HepG2 (cell line): ENCODE data around the gene MYH9. TPM values are rescaled to one million over a fixed set of nuclear protein-coding genes. Genes with fewer than 3 reads are reported as not detected.
A peak's percentile ranks its signal among the peaks of the same experiment; 100 is the strongest.

Experiments used
- AKAP8 ChIP-seq: sonication (generic); formaldehyde crosslinking; IDR thresholded peaks from 2 replicates; pipeline ENCODE4 v1.5.1; 2020; ENCODE audit warnings: mild to moderate bottlenecking, missing genetic modification reagents
- CSRNP2 ChIP-seq: sonication (generic); formaldehyde crosslinking; conservative IDR thresholded peaks from 2 replicates; pipeline ENCODE4 v1.8.0; 2022; ENCODE audit warnings: low read depth, missing genetic modification reagents
- EHMT2 ChIP-seq: fragments of 200-600 bp; sonication (generic); IDR thresholded peaks from 2 replicates; pipeline ENCODE4 v1.7.0; 2017; ENCODE audit warnings: antibody characterized with exemption, low read depth, low read length, borderline replicate concordance
- GLMP ChIP-seq: sonication (generic); formaldehyde crosslinking; IDR thresholded peaks from 2 replicates; pipeline ENCODE4 v1.9.0; 2021; ENCODE audit warnings: missing genetic modification reagents, mild to moderate bottlenecking, borderline replicate concordance
- HINFP ChIP-seq: sonication (generic); formaldehyde crosslinking; IDR thresholded peaks from 2 replicates; pipeline ENCODE4 v1.4.0; 2020; ENCODE audit warnings: low read depth, mild to moderate bottlenecking, missing genetic modification reagents
- MTF2 ChIP-seq: sonication (generic); formaldehyde crosslinking; IDR thresholded peaks from 2 replicates; pipeline ENCODE4 v1.5.0; 2020; ENCODE audit warnings: missing genetic modification reagents, borderline replicate concordance
- NFIB ChIP-seq: sonication (generic); formaldehyde crosslinking; IDR thresholded peaks from 2 replicates; pipeline ENCODE4 v1.9.0; 2021; ENCODE audit warnings: missing genetic modification reagents, mild to moderate bottlenecking, borderline replicate concordance
- SAFB2 ChIP-seq: sonication (generic); formaldehyde crosslinking; IDR thresholded peaks from 2 replicates; pipeline ENCODE4 v1.5.1; 2020; ENCODE audit warnings: missing genetic modification reagents, low read depth, mild to moderate bottlenecking, borderline replicate concordance
- SAP130 ChIP-seq: IDR thresholded peaks from 2 replicates; pipeline ENCODE4 v1.6.1; 2016; ENCODE audit warnings: low read depth
- SPEN ChIP-seq: sonication (generic); formaldehyde crosslinking; IDR thresholded peaks from 2 replicates; pipeline ENCODE4 v1.5.1; 2020; ENCODE audit warnings: low read depth, mild to moderate bottlenecking, missing genetic modification reagents
- ZBED4 ChIP-seq: sonication (generic); formaldehyde crosslinking; IDR thresholded peaks from 2 replicates; pipeline ENCODE4 v1.4.0; 2020; ENCODE audit warnings: missing genetic modification reagents, borderline replicate concordance
- ZC3H4 ChIP-seq: sonication (generic); formaldehyde crosslinking; IDR thresholded peaks from 2 replicates; pipeline ENCODE4 v1.4.0; 2020; ENCODE audit warnings: missing genetic modification reagents, borderline replicate concordance
- ZNF33B ChIP-seq: sonication (generic); formaldehyde crosslinking; IDR thresholded peaks from 2 replicates; pipeline ENCODE4 v1.5.1; 2020; ENCODE audit warnings: mild to moderate bottlenecking, missing genetic modification reagents
- ZNF550 ChIP-seq: sonication (generic); formaldehyde crosslinking; IDR thresholded peaks from 2 replicates; pipeline ENCODE4 v1.4.0; 2020; ENCODE audit warnings: mild to moderate bottlenecking, missing genetic modification reagents, borderline replicate concordance
- ZNF710 ChIP-seq: sonication (generic); formaldehyde crosslinking; IDR thresholded peaks from 2 replicates; pipeline ENCODE4 v1.5.0; 2020; ENCODE audit warnings: mild to moderate bottlenecking, missing genetic modification reagents, borderline replicate concordance
- ZNF816 ChIP-seq: sonication (generic); formaldehyde crosslinking; IDR thresholded peaks from 2 replicates; pipeline ENCODE4 v1.8.0; 2022; ENCODE audit warnings: missing genetic modification reagents, mild to moderate bottlenecking, borderline replicate concordance
- polyA plus RNA-seq, 8 experiments: library from polyadenylated mRNA; depleted of rRNA in 3 of 8; stranded (reverse) in 7 of 8; unstranded in 1 of 8; fragments of >200 nt; fragmentation: Illumina TruSeq in 4 of 8; extraction: Trizol in 4 of 8; gene quantifications; 2 replicates each; pipeline versions ENCODE4 v1.2.1 to v1.2.3, GENCODE V29; 2011 to 2016; ENCODE audit warnings: low read depth in 4 of 8, missing spikeins in 1 of 8, mixed read lengths in 1 of 8; ENCODE audit not compliant: insufficient read depth in 1 of 8
- total RNA-seq, 5 experiments: library from RNA; depleted of rRNA; stranded (reverse); fragments of >200 nt; fragmentation: Illumina TruSeq; extraction: Trizol; gene quantifications; 2 replicates each; pipeline ENCODE4 v1.2.3, GENCODE V29; 2016; ENCODE audit warnings: low read depth in 1 of 5

The MYH9 gene
- total and polyA plus RNA-seq, 2 of the 13 experiments (the other 11 are each of a cell fraction or from before 2014, with no cell fraction given), result 50.7 to 98.5 TPM

GRCh38 chr22:36419177-36419911 is 31.6 kb upstream of the MYH9 start (continued):
- TF ChIP-seq ZBED4 (CRISPR knock-in tag), result peak; percentile 48; the same call in 1 of the 2 replicates
- peak; percentile 99 for TF ChIP-seq ZNF710
- TF ChIP-seq CSRNP2 (CRISPR knock-in tag), result no peak
- TF ChIP-seq AKAP8 (CRISPR knock-in tag), result peak; percentile 81
- peak; percentile 22; the same call in 1 of the 2 replicates for TF ChIP-seq SAFB2
- TF ChIP-seq GLMP, result no peak
- no peak for TF ChIP-seq MTF2 (CRISPR knock-in tag)
- no peak for TF ChIP-seq NFIB (CRISPR knock-in tag)
- peak; percentile 98 for TF ChIP-seq SAP130 (CRISPR knock-in tag)
- no peak for TF ChIP-seq EHMT2
- TF ChIP-seq SPEN (CRISPR knock-in tag), result peak; percentile 67; the same call in 1 of the 2 replicates
- no peak for TF ChIP-seq ZNF550 (CRISPR knock-in tag)
- 0 out of 2 replicates have a peak, but pooled peaks have one; percentile 33 for TF ChIP-seq HINFP
- no peak for TF ChIP-seq ZNF816 (CRISPR knock-in tag)
- no peak for TF ChIP-seq ZNF33B (CRISPR knock-in tag)
- TF ChIP-seq ZC3H4 (CRISPR knock-in tag), result peak; percentile 17; the same call in 1 of the 2 replicates
